ENCODE results near the gene CD163L1.

CD163L1 gene

GRCh38 chr12:7396418-7396817 is 47.5 kb downstream of the CD163L1 start:
- DNase-seq = no peak
- H3K9me3 ChIP-seq = no peaks in the 10 kb centered on the region
- TF ChIP-seq CTCF (IDR thresholded peaks at IDR 0.05; ENCODE audit: low read depth, low read length) = no peak
- H3K36me3 ChIP-seq = no peaks in the 10 kb centered on the region
- H3K4me1 ChIP-seq = no peaks in the 10 kb centered on the region
- H3K27me3 ChIP-seq = peaks cover 7% of the 10 kb centered on the region
- H3K4me3 ChIP-seq (ENCODE audit: low read depth, low read length) = no peak overlapping the region

GRCh38 chr12:7395950-7396349 is 48.0 kb downstream of the CD163L1 start:
- TF ChIP-seq CTCF (IDR thresholded peaks at IDR 0.05; ENCODE audit: low read depth, low read length) = no peak
- H3K4me1 ChIP-seq = no peaks in the 10 kb centered on the region
- no peaks in the 10 kb centered on the region for H3K36me3 ChIP-seq
- H3K4me3 ChIP-seq (ENCODE audit: low read depth, low read length) = no peak overlapping the region
- H3K27me3 ChIP-seq = peaks cover 12% of the 10 kb centered on the region
- no peak for DNase-seq
- H3K9me3 ChIP-seq = no peaks in the 10 kb centered on the region

- Histone ChIP-seq H3K9me3 (no peaks in the 10 kb centered on the region), H3K27me3 (peaks cover 7% of the 10 kb centered on the region; the same call in 1 of the 2 replicates), H3K4me1 (no peaks in the 10 kb centered on the region), H3K36me3 (no peaks in the 10 kb centered on the region), H3K4me3 (ENCODE audit: low read depth, low read length) (no peak overlapping the region)
- DNase-seq = no peak
- no peak for TF ChIP-seq CTCF (IDR thresholded peaks at IDR 0.05; ENCODE audit: low read depth, low read length)
Observed at GRCh38 chr12:7387289-7387688, 56.7 kb downstream of the CD163L1 start.

- no peaks in the 10 kb centered on the region for H3K9me3 ChIP-seq
- H3K4me1 ChIP-seq = no peaks in the 10 kb centered on the region
- no peak for DNase-seq
- no peaks in the 10 kb centered on the region for H3K36me3 ChIP-seq
- no peaks in the 10 kb centered on the region; the same call in 1 of the 2 replicates for H3K27me3 ChIP-seq
- H3K4me3 ChIP-seq (ENCODE audit: low read depth, low read length) = no peak overlapping the region
- no peak for TF ChIP-seq CTCF (IDR thresholded peaks at IDR 0.05; ENCODE audit: low read depth, low read length)
Observed at GRCh38 chr12:7383157-7383556, 60.8 kb downstream of the CD163L1 start.

GRCh38 chr12:7376196-7376595 is 67.8 kb downstream of the CD163L1 start:
- Histone ChIP-seq H3K4me3 (ENCODE audit: low read depth, low read length) (no peak overlapping the region), H3K4me1 (peaks cover 3% of the 10 kb centered on the region), H3K9me3 (no peaks in the 10 kb centered on the region), H3K27me3 (no peaks in the 10 kb centered on the region), H3K36me3 (no peaks in the 10 kb centered on the region)
- no peak for DNase-seq
- TF ChIP-seq CTCF (IDR thresholded peaks at IDR 0.05; ENCODE audit: low read depth, low read length) = no peak

GRCh38 chr12:7375145-7375543 is 68.8 kb downstream of the CD163L1 start:
- Histone ChIP-seq H3K4me1 (peaks cover 11% of the 10 kb centered on the region), H3K27me3 (no peaks in the 10 kb centered on the region), H3K4me3 (ENCODE audit: low read depth, low read length) (no peak overlapping the region), H3K9me3 (no peaks in the 10 kb centered on the region), H3K36me3 (no peaks in the 10 kb centered on the region)
- no peak for TF ChIP-seq CTCF (IDR thresholded peaks at IDR 0.05; ENCODE audit: low read depth, low read length)
- DNase-seq = no peak

Measured in BE2C (cell line).